Activated naive CD8-positive, alpha-beta T cell treated with anti-CD3 and anti-CD28 coated beads for 36 hours (primary cell): Measurements from ENCODE around the gene PBLD. TPM values are rescaled to one million over a fixed set of nuclear protein-coding genes. Genes with fewer than 3 reads are reported as not detected.

Experiments
- DNase-seq: peaks from one replicate; pipeline ENCODE4 v3.0.0; 2021
- H3K27ac Mint-ChIP-seq: one replicate; pipeline ENCODE4 v1.8.0; 2022; ENCODE audit warnings: mild to moderate bottlenecking, moderate library complexity, mixed read lengths
- H3K27me3 Mint-ChIP-seq: one replicate; pipeline ENCODE4 v1.8.0; 2022; ENCODE audit warnings: mild to moderate bottlenecking, mixed read lengths
- H3K36me3 Mint-ChIP-seq: one replicate; pipeline ENCODE4 v1.8.0; 2021; ENCODE audit warnings: mild to moderate bottlenecking, mixed read lengths
- H3K4me1 Mint-ChIP-seq: one replicate; pipeline ENCODE4 v1.8.0; 2021; ENCODE audit warnings: mixed read lengths
- H3K4me3 Mint-ChIP-seq: one replicate; pipeline ENCODE4 v1.8.0; 2022; ENCODE audit warnings: mild to moderate bottlenecking, moderate library complexity, mixed read lengths
- H3K9me3 Mint-ChIP-seq: one replicate; pipeline ENCODE4 v1.8.0; 2022; ENCODE audit warnings: mixed read lengths
- total RNA-seq, 2 experiments: library from RNA; stranded (reverse); gene quantifications; one replicate each; pipeline ENCODE4 v1.2.3, GENCODE V29; 2021

The PBLD gene
- total RNA-seq, 2 experiments from 2014 or later: 0.70 to 1.5 TPM

DNA sequence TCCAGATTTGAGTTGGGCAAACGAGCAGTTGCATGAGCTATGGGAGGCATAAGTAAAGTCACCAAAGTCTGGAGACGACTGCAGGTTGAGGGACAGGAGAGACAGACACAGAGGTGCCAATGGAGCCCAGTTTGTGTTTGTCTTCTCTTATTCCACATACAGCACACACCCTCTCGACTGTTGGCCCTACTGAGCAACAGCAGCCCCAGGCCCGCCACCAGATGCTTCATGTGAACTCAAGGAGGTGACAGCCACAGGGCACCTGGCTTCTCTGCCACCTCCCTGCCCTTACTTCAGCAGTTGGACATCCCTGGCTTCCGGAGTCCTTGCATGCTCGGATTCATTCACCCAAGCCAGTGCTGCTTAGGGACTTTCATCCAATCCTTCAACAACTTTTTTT lies 94.4 kb downstream of the PBLD start:
- H3K27me3 Mint-ChIP-seq: no peaks in the 10 kb centered on the region
- no peaks in the 10 kb centered on the region for H3K9me3 Mint-ChIP-seq
- H3K4me1 Mint-ChIP-seq: no peaks in the 10 kb centered on the region
- no peak overlapping the region for H3K4me3 Mint-ChIP-seq
- no peak for DNase-seq
- no peaks in the 10 kb centered on the region for H3K36me3 Mint-ChIP-seq
- H3K27ac Mint-ChIP-seq: no peak overlapping the region

DNA sequence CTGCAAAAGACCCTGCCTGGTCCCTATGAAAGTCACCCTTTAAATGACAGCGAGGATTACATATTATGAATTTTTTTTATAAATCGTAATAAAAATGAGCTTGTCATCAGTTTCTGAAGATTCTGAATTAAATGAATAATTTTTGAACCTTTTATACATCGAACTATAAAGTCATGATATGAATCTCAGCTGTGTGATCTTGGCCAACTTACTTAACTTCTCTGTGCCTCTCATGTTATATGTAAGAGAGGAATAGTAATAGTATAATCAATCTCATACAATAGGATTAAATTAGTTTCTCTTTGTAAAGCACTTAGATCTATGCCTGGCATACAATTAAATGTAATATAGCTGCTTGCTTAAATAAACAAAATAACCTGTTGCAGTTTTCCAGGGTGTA lies 95.6 kb downstream of the PBLD start:
- H3K36me3 Mint-ChIP-seq: no peaks in the 10 kb centered on the region
- no peak overlapping the region for H3K27ac Mint-ChIP-seq
- no peak overlapping the region for H3K4me3 Mint-ChIP-seq
- H3K9me3 Mint-ChIP-seq: no peaks in the 10 kb centered on the region
- peaks cover 9% of the 10 kb centered on the region for H3K27me3 Mint-ChIP-seq
- no peaks in the 10 kb centered on the region for H3K4me1 Mint-ChIP-seq
- DNase-seq: no peak

DNA sequence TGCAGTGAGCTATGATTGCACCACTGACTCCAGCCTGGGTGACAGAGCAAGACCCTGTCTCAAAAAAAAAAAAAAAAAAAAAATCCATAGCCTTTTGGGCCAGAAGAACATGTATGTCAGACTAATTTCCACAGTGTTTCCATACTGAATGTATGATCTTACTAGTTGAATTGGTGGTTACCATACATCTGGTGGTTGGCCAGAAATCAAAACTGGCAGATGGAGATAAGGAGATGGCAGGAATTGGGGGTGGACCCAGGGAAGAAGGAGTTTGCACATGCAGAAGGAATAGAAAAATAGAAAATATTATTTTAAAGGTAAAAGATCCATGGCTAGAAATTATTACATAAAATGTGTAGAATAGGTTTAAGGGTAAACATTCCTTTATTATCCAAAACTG lies 97.1 kb downstream of the PBLD start:
- Mint-ChIP-seq H3K27ac (no peak overlapping the region), H3K4me1 (peaks cover 8% of the 10 kb centered on the region), H3K36me3 (no peaks in the 10 kb centered on the region), H3K27me3 (peaks cover 21% of the 10 kb centered on the region), H3K4me3 (no peak overlapping the region), H3K9me3 (no peaks in the 10 kb centered on the region)
- no peak for DNase-seq

DNA sequence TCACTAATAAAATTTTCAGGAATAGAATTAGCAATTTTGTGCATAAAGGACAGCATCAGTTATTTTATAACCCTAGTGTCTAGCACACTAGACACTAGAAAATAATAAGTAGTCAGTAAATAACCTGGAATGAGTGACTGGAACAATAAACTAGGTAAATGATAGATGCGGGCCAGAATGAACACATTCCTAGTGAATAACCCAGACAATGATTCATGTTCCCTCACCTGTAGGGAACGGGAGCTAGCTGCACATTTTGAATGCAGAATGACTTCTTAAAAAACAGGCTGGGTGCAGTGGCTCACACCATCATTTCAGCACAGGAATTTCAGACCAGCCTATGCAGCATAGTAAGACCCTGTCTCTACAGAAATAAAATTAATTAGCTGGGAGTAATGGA lies 97.6 kb downstream of the PBLD start:
- H3K9me3 Mint-ChIP-seq: no peaks in the 10 kb centered on the region
- no peak for DNase-seq
- peaks cover 26% of the 10 kb centered on the region for H3K27me3 Mint-ChIP-seq
- H3K4me3 Mint-ChIP-seq: no peak overlapping the region
- peaks cover 8% of the 10 kb centered on the region for H3K4me1 Mint-ChIP-seq
- H3K36me3 Mint-ChIP-seq: no peaks in the 10 kb centered on the region
- H3K27ac Mint-ChIP-seq: no peak overlapping the region

DNA sequence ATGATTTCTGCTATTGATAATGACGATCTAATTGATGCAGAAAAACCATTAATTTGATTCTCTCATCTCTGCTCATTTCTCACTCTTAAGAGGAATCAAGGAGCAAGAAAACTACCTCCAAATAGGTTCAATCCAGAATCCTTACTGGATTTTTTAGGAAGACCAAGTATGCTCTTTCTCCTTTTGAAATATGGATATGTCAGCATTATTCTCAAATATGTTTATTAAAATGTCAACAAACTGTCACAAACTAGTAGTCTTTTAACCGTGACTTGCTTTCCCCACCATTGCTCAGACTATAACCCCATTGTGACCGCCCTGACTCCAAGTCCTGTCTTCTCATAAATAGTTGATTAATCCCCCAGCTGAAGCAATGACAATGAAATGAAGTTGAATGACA lies 99.7 kb downstream of the PBLD start:
- Mint-ChIP-seq H3K4me3 (no peak overlapping the region), H3K36me3 (no peaks in the 10 kb centered on the region), H3K27me3 (peaks cover 39% of the 10 kb centered on the region), H3K9me3 (no peaks in the 10 kb centered on the region), H3K4me1 (peaks cover 8% of the 10 kb centered on the region), H3K27ac (no peak overlapping the region)
- no peak for DNase-seq

Other genes starting within 250 kb of the PBLD start
- gene MYPN, start 223.4 kb downstream of the PBLD start, total RNA-seq: not detected
- not detected for gene ATOH7, start 100.8 kb downstream of the PBLD start, total RNA-seq
- 100 to 1,000 TPM; 160 to 165 TPM for gene HNRNPH3, start 864 bp downstream of the PBLD start, total RNA-seq
- 1 to 10 TPM; 7.1 TPM for gene RUFY2, start 74.3 kb upstream of the PBLD start, total RNA-seq
- gene DNA2, start 139.0 kb upstream of the PBLD start, total RNA-seq: 10 to 100 TPM; 44.5 to 51.4 TPM
- gene SLC25A16, start 194.6 kb upstream of the PBLD start, total RNA-seq: 10 to 100 TPM; 13.2 to 13.7 TPM
- gene TET1, start 227.4 kb upstream of the PBLD start, total RNA-seq: under 1 TPM; 0.72 to 0.82 TPM